Effector memory CD8-positive, alpha-beta T cell (primary cell): ENCODE measurements around the gene TMCO4.
"Not testable (repeated sequence)": the region's sequence is repeated elsewhere in the genome, so short reads cannot be mapped to it uniquely, and the experiment has no call there.

Source experiments
- ATAC-seq: fragments of 150-1000 bp; cut with Tn5 transposase; replicated peaks from 2 replicates; pipeline ENCODE4 v1.10.0; 2021; ENCODE audit warnings: mild to moderate bottlenecking, moderate library complexity
- DNase-seq, 3 experiments: peaks; one replicate each; pipeline ENCODE4 v3.0.0; 2021
- H3K27ac Mint-ChIP-seq, 2 donors: one replicate each; pipeline ENCODE4 v1.8.0; 2022; ENCODE audit warnings: mild to moderate bottlenecking in 2 of 2, mixed read lengths in 2 of 2, moderate library complexity in 2 of 2
- H3K27me3 Mint-ChIP-seq, 2 donors: one replicate each; pipeline ENCODE4 v1.8.0; 2022; ENCODE audit warnings: mixed read lengths in 2 of 2
- H3K36me3 Mint-ChIP-seq: one replicate; pipeline ENCODE4 v1.8.0; 2022; ENCODE audit warnings: mild to moderate bottlenecking, moderate library complexity, mixed read lengths; ENCODE audit not compliant: insufficient read depth
- H3K4me1 Mint-ChIP-seq, 2 donors: one replicate each; pipeline ENCODE4 v1.8.0; 2022; ENCODE audit warnings: low read depth in 2 of 2, mixed read lengths in 2 of 2
- H3K4me3 Mint-ChIP-seq, 2 donors: one replicate each; pipeline ENCODE4 v1.8.0; 2022; ENCODE audit warnings: mild to moderate bottlenecking in 2 of 2, mixed read lengths in 2 of 2, moderate library complexity in 2 of 2
- H3K9me3 Mint-ChIP-seq, 2 donors: one replicate each; pipeline ENCODE4 v1.8.0; 2022; ENCODE audit warnings: mixed read lengths in 2 of 2

Gene TMCO4

DNA sequence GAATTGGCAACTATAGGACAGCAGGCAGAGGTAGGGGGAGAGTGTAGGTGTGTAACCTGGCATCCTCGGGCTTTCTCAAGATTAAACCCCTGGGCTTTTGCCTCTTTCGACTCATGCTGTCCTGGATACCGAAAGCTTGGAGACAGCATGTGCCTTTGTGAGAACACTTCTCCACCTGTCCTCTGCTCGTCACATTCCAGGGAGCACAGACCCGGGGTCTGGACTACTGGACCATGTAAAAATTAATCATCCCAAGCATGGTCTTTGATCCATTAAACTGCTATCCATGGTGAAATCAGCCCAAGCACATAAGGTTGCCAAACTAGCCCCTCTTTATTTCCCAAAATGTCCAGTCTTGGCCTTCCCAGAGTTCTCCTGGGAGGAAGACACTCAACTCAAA, 24.3 kb upstream of the TMCO4 start:
- Mint-ChIP-seq H3K27me3 (peaks cover 28 to 36% of the 10 kb centered on the region in 2 donors), H3K9me3 (no peaks in the 10 kb centered on the region), H3K36me3 (no peaks in the 10 kb centered on the region), H3K4me3 (no peak overlapping the region), H3K27ac (no peak overlapping the region), H3K4me1 (peaks cover 0 to 4% of the 10 kb centered on the region in 2 donors)
- no peak for DNase-seq
- ATAC-seq, result no peak

DNA sequence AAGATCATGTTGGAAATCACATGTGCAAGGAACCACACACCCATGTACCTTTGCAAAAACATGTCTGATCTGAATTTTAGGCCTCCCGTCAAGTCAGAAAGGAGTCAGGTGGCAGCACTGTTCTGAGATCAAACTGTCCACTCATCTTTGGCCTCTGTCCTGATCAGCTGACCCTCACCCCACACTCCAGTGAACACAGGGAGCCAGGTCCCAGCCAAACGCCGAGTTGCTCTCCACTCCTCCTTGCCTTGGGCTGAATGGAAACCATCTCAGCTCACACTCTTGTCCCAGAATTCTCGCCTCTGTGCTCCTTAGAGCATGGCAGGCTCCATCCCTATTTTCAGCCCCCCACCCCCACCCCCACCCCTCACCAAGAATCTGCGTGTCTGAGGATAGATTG, 20.0 kb upstream of the TMCO4 start:
- Mint-ChIP-seq H3K27ac (no peak overlapping the region), H3K4me1 (peaks cover 0 to 4% of the 10 kb centered on the region in 2 donors), H3K27me3 (peaks cover 9 to 16% of the 10 kb centered on the region in 2 donors), H3K36me3 (peaks cover 3% of the 10 kb centered on the region), H3K4me3 (no peak overlapping the region), H3K9me3 (no peaks in the 10 kb centered on the region)
- ATAC-seq (no peak), DNase-seq (no peak)

- Mint-ChIP-seq H3K4me1 (no peaks in the 10 kb centered on the region), H3K36me3 (peaks cover 3% of the 10 kb centered on the region), H3K9me3 (no peaks in the 10 kb centered on the region), H3K4me3 (no peak overlapping the region), H3K27ac (peak overlapping the region in 1 of 2 donors; percentile 10), H3K27me3 (peaks cover 9 to 29% of the 10 kb centered on the region in 2 donors)
- ATAC-seq, result no peak
- DNase-seq, result no peak
These were observed 18.6 kb upstream of the TMCO4 start for GRCh38 chr1:19818324-19818723.

- no peaks in the 10 kb centered on the region for H3K9me3 Mint-ChIP-seq
- H3K36me3 Mint-ChIP-seq, result peaks cover 3% of the 10 kb centered on the region
- H3K27me3 Mint-ChIP-seq, result peaks cover 8 to 27% of the 10 kb centered on the region in 2 donors
- no peak for ATAC-seq
- H3K27ac Mint-ChIP-seq, result no peak overlapping the region
- H3K4me1 Mint-ChIP-seq, result no peaks in the 10 kb centered on the region
- DNase-seq, result no peak
- H3K4me3 Mint-ChIP-seq, result no peak overlapping the region
These were observed 17.4 kb upstream of the TMCO4 start for GRCh38 chr1:19817160-19817559.

- not testable (repeated sequence) for H3K4me1 Mint-ChIP-seq, H3K9me3 Mint-ChIP-seq, H3K36me3 Mint-ChIP-seq, DNase-seq, H3K27ac Mint-ChIP-seq, ATAC-seq, H3K4me3 Mint-ChIP-seq
- H3K27me3 Mint-ChIP-seq, result peaks cover 3 to 23% of the 10 kb centered on the region in 2 donors
These were observed 17.0 kb upstream of the TMCO4 start for GRCh38 chr1:19816737-19817086.

GRCh38 chr1:19815801-19816736, 16.4 kb upstream of the TMCO4 start:
- no peak for ATAC-seq
- H3K27me3 Mint-ChIP-seq, result peaks cover 0 to 20% of the 10 kb centered on the region in 2 donors
- no peak overlapping the region for H3K27ac Mint-ChIP-seq
- no peak for DNase-seq
- H3K36me3 Mint-ChIP-seq, result peaks cover 3% of the 10 kb centered on the region
- H3K4me3 Mint-ChIP-seq, result no peak overlapping the region
- no peaks in the 10 kb centered on the region for H3K4me1 Mint-ChIP-seq
- H3K9me3 Mint-ChIP-seq, result no peaks in the 10 kb centered on the region

- DNase-seq (no peak), ATAC-seq (no peak)
- peaks cover 0 to 20% of the 10 kb centered on the region in 2 donors for H3K27me3 Mint-ChIP-seq
- peaks cover 3% of the 10 kb centered on the region for H3K36me3 Mint-ChIP-seq
- no peaks in the 10 kb centered on the region for H3K9me3 Mint-ChIP-seq
- no peak within 1 kb of the TSS for H3K4me3 Mint-ChIP-seq
- no peak within 1 kb of the TSS for H3K27ac Mint-ChIP-seq
- H3K4me1 Mint-ChIP-seq, result no peaks in the 10 kb centered on the region
These were observed 15.2 kb upstream of the TMCO4 start, which contains the start of gene RNF186 for GRCh38 chr1:19814681-19815503. Gene RNF186, minus strand, starts transcription at chr1:19815283. Its CDS starts 182 bp downstream, at chr1:19815101.

GRCh38 chr1:19814244-19814661, 14.5 kb upstream of the TMCO4 start:
- no peak for ATAC-seq
- no peak overlapping the region for H3K27ac Mint-ChIP-seq

DNA sequence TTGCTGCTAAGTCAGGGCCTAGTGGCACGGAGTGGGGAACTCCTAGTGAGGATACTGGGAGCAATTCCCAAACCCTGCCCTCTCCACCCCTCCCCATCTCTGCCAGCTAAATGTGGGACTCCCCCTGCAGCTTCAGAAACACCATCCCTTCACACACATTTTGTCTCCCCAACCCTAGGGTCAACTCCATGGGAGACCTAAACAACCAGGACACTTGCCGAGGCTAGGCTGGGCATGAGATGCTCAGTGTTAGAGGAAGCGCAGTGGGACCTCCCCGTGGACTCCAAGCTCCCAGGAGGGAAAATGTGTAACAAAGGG, 13.9 kb upstream of the TMCO4 start:
- Mint-ChIP-seq H3K9me3 (no peaks in the 10 kb centered on the region), H3K4me1 (no peaks in the 10 kb centered on the region), H3K27ac (no peak overlapping the region), H3K36me3 (peaks cover 3% of the 10 kb centered on the region), H3K4me3 (no peak overlapping the region), H3K27me3 (peaks cover 0 to 20% of the 10 kb centered on the region in 2 donors)
- DNase-seq (no peak), ATAC-seq (no peak)

More at GRCh38 chr1:19814244-19814661, 14.5 kb upstream of the TMCO4 start:
- Mint-ChIP-seq H3K4me3 (no peak overlapping the region), H3K4me1 (no peaks in the 10 kb centered on the region), H3K36me3 (peaks cover 3% of the 10 kb centered on the region), H3K9me3 (no peaks in the 10 kb centered on the region), H3K27me3 (peaks cover 0 to 20% of the 10 kb centered on the region in 2 donors)
- no peak for DNase-seq

DNA sequence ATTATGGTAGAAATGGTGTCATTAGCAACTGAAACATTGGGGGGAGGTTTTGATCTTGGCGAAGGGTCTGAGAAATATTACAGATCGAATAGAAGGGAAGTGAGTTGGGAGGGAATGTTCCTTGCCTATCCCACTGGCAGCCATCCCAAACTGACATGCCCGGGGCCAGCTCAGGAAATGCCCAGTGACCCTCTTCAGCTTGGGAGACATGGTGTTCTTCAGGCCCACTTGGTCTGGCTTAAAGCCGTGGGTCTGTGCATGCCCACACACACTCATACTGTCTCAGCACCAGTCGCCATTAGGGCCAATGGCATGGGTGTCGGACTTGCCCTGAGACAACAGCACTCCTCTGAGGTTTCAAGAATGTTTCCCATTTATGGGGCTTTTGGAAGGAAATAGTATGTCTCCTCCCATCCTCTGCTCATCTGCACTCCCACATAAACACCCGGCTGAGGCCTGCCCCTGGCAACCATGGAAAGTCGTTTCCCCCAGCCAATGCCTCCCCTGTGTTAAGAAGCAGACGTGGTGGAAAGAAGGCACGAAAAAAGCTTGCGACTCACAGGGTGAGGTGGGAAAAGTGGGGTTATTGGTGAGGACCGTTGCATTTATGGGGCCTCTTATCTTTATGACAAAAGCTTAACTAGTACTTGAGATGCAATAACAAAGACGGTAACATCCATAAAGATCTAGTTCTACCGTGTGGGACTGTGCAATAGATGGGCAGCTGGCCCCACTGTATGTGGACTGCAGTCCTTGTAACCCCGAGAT, 13.3 kb upstream of the TMCO4 start:
- H3K4me1 Mint-ChIP-seq, result no peaks in the 10 kb centered on the region
- no peak overlapping the region for H3K27ac Mint-ChIP-seq
- ATAC-seq (no peak), DNase-seq (no peak)
- H3K27me3 Mint-ChIP-seq, result peaks cover 0 to 20% of the 10 kb centered on the region in 2 donors
- H3K9me3 Mint-ChIP-seq, result no peaks in the 10 kb centered on the region
- H3K36me3 Mint-ChIP-seq, result peaks cover 3% of the 10 kb centered on the region
- H3K4me3 Mint-ChIP-seq, result no peak overlapping the region

- Mint-ChIP-seq H3K9me3 (no peaks in the 10 kb centered on the region), H3K27me3 (peaks cover 0 to 13% of the 10 kb centered on the region in 2 donors), H3K27ac (no peak overlapping the region), H3K4me1 (no peaks in the 10 kb centered on the region), H3K36me3 (peaks cover 3% of the 10 kb centered on the region), H3K4me3 (no peak overlapping the region)
- DNase-seq (peak; percentile 13 to 37 (median 27)), ATAC-seq (peak; percentile 40)
These were observed 11.6 kb upstream of the TMCO4 start for GRCh38 chr1:19811206-19811851.

GRCh38 chr1:19809044-19809750, 9.5 kb upstream of the TMCO4 start:
- ATAC-seq (no peak), DNase-seq (no peak)
- Mint-ChIP-seq H3K9me3 (no peaks in the 10 kb centered on the region), H3K36me3 (no peaks in the 10 kb centered on the region), H3K27ac (no peak overlapping the region), H3K4me1 (no peaks in the 10 kb centered on the region), H3K4me3 (no peak overlapping the region), H3K27me3 (peaks cover 0 to 19% of the 10 kb centered on the region in 2 donors)
